CD4-positive, alpha-beta memory T cell (primary cell): ENCODE data around the gene CCDC69. TPM values are rescaled to one million over a fixed set of nuclear protein-coding genes. Genes with fewer than 3 reads are reported as not detected.

Experiments
- CTCF ChIA-PET: fragments of 350-600 bp; sonication (Branson Sonifier 250); formaldehyde crosslinking; loops from one replicate; lab custom pipeline; 2021; ENCODE audit warnings: inconsistent platforms; ENCODE audit not compliant: partially characterized antibody; lab: Charles Lee
- POLR2A ChIA-PET: fragments of 350-600 bp; sonication (Branson Sonifier 250); formaldehyde crosslinking; loops from one replicate; lab custom pipeline; 2021; ENCODE audit not compliant: partially characterized antibody; lab: Charles Lee
- DNase-seq, 5 donors: peaks; one replicate each; pipeline versions ENCODE4 v3.0.0 to v3.0.0-alpha.2; 2020 to 2022; ENCODE audit warnings: mixed read lengths in 1 of 5
- H3K27ac ChIP-seq: one replicate; pipeline ENCODE4 v1.7.0; 2013; ENCODE audit warnings: low read depth, low read length
- H3K27me3 ChIP-seq: 2 replicates; pipeline ENCODE4 v1.7.0; 2013; ENCODE audit warnings: mild to moderate bottlenecking, low read length, moderate library complexity; ENCODE audit not compliant: insufficient read depth
- H3K36me3 ChIP-seq: 2 replicates; pipeline ENCODE4 v1.7.0; 2013; ENCODE audit warnings: mild to moderate bottlenecking, low read length, moderate library complexity; ENCODE audit not compliant: insufficient read depth
- H3K4me1 ChIP-seq: 2 replicates; pipeline ENCODE4 v1.7.0; 2013; ENCODE audit warnings: mild to moderate bottlenecking, low read length, moderate library complexity; ENCODE audit not compliant: insufficient read depth
- H3K4me3 ChIP-seq, 2 donors: one replicate each; pipeline ENCODE4 v1.7.0; 2013; ENCODE audit warnings: low read length in 2 of 2, mild to moderate bottlenecking in 1 of 2
- H3K9me3 ChIP-seq, 2 donors: one replicate each; pipeline ENCODE4 v1.7.0; 2013; ENCODE audit warnings: low read length in 2 of 2, control low read depth in 1 of 2; ENCODE audit not compliant: control insufficient read depth in 1 of 2
- H3K27ac Mint-ChIP-seq, 7 donors: one replicate each; pipeline ENCODE4 v1.8.0; 2020 to 2021; ENCODE audit warnings: mixed read lengths in 7 of 7, mild to moderate bottlenecking in 6 of 7, inconsistent platforms in 3 of 7, moderate library complexity in 3 of 7
- H3K27me3 Mint-ChIP-seq, 2 donors: one replicate each; pipeline ENCODE4 v1.8.0; 2020 to 2021; ENCODE audit warnings: mixed read lengths in 2 of 2
- H3K36me3 Mint-ChIP-seq, 2 donors: one replicate each; pipeline ENCODE4 v1.8.0; 2020 to 2021; ENCODE audit warnings: mixed read lengths in 2 of 2, inconsistent platforms in 1 of 2, mild to moderate bottlenecking in 1 of 2
- H3K4me1 Mint-ChIP-seq, 4 donors: one replicate each; pipeline ENCODE4 v1.8.0; 2020 to 2021; ENCODE audit warnings: mixed read lengths in 4 of 4, mild to moderate bottlenecking in 1 of 4
- H3K4me3 Mint-ChIP-seq, 8 donors: one replicate each; pipeline ENCODE4 v1.8.0; 2020 to 2021; ENCODE audit warnings: mixed read lengths in 8 of 8, mild to moderate bottlenecking in 7 of 8, moderate library complexity in 6 of 8, inconsistent platforms in 3 of 8
- H3K9me3 Mint-ChIP-seq, 8 donors: one replicate each; pipeline ENCODE4 v1.8.0; 2020 to 2021; ENCODE audit warnings: mixed read lengths in 8 of 8, mild to moderate bottlenecking in 5 of 8, inconsistent platforms in 3 of 8, moderate library complexity in 1 of 8
- intact Hi-C: fragments of 100-400 bp; cut with micrococcal nuclease; formaldehyde crosslinking; loops from one replicate; pipeline ENCODE4 v1.15.1; 2023
- polyA plus RNA-seq, 2 donors: library from polyadenylated mRNA; unstranded; fragments of 300-500 nt; fragmentation: Illumina TruSeq; gene quantifications; one replicate each; pipeline ENCODE4 v1.2.3, GENCODE V29; 2021
- total RNA-seq, 2 experiments: library from RNA; stranded (reverse); gene quantifications; one replicate each; pipeline ENCODE4 v1.2.3, GENCODE V29; 2021

Gene CCDC69
- total and polyA plus RNA-seq, 4 experiments from 2014 or later: 38.9 to 93.9 (median 88.2) TPM

DNA sequence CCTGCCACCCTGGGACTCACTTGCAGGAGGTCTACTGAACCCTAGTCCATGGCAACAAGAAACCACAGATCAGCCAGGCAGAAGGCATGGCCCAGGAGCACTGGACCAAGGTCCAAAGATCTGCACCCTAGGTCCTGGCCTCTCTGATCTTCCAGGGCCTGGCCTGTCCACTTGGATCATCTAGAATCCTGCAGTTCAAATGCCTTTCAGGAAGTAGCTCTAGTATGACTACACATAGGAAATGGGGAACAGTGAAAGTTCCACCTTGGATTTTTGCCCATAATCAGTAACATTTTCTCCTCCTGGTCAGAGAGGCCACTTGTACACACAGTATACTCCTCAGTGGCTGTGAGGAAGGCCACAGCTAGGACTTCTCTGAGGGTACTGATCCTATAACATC is 77.8 kb downstream of the CCDC69 start:
- H3K4me1 ChIP-seq: peaks cover 100% of the 10 kb centered on the region
- intact Hi-C loops: no loop called here
- POLR2A ChIA-PET: interaction anchor here (1.5 to 13.9 kb wide), 4 partner anchors 7 to 78 kb away, joined by 4 to 249 read pairs (median 104); partner anchors contain the start of genes ANXA6 and CCDC69
- CTCF ChIA-PET: interaction anchor here (40.5 to 50.2 kb wide), 2 partner anchors 7 to 13 kb away, joined by 2066 read pairs; partner anchors contain the start of gene ANXA6
- H3K27ac Mint-ChIP-seq: peak overlapping the region; percentile 83 to 95 (median 92)
- H3K9me3 Mint-ChIP-seq: no peaks in the 10 kb centered on the region
- no peak overlapping the region for H3K4me3 ChIP-seq
- H3K27me3 ChIP-seq: no peaks in the 10 kb centered on the region
- peaks cover 51 to 74% of the 10 kb centered on the region in 2 donors for H3K36me3 Mint-ChIP-seq
- peaks cover 42% of the 10 kb centered on the region for H3K36me3 ChIP-seq
- no peak for DNase-seq
- peaks cover 80 to 100% (median 92%) of the 10 kb centered on the region in 4 donors for H3K4me1 Mint-ChIP-seq
- H3K4me3 Mint-ChIP-seq: peak overlapping the region in 7 of 8 donors; percentile 34 to 76 (median 47)
- H3K27ac ChIP-seq: peak overlapping the region; percentile 39
- no peaks in the 10 kb centered on the region for H3K9me3 ChIP-seq
- H3K27me3 Mint-ChIP-seq: no peaks in the 10 kb centered on the region

DNA sequence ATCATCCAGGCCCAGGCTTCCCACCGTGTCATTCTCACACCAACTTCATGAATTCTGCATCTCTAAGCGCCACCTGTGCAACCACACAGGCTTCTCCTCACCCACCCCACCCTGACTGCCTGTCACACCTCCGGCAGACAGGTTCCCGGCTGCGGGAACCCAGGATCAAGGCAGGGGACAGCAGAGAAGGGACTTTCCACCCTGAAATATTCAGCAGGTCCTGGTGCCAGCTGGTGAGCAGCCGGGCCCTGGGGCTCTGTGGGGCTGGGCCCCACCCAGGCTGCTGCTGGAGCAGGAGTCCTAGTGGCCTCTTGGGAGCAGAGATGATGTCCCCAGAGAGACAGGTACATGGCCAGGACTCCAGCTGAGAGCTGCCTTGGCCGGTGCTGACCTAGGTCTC is 79.0 kb downstream of the CCDC69 start:
- no peaks in the 10 kb centered on the region for H3K9me3 ChIP-seq
- CTCF ChIA-PET: interaction anchor here (40.5 to 50.2 kb wide), 2 partner anchors 9 to 12 kb away, joined by 2066 read pairs; partner anchors contain the start of gene ANXA6
- H3K4me1 Mint-ChIP-seq: peaks cover 78 to 100% (median 93%) of the 10 kb centered on the region in 4 donors
- peak overlapping the region; percentile 37 for H3K27ac ChIP-seq
- H3K36me3 Mint-ChIP-seq: peaks cover 52 to 76% of the 10 kb centered on the region in 2 donors
- no peaks in the 10 kb centered on the region for H3K27me3 Mint-ChIP-seq
- DNase-seq: no peak
- no peaks in the 10 kb centered on the region for H3K27me3 ChIP-seq
- no peak overlapping the region for H3K4me3 ChIP-seq
- H3K36me3 ChIP-seq: peaks cover 42% of the 10 kb centered on the region
- peak overlapping the region in 5 of 8 donors; percentile 29 to 79 (median 48) for H3K4me3 Mint-ChIP-seq
- intact Hi-C loops: no loop called here
- peaks cover 100% of the 10 kb centered on the region for H3K4me1 ChIP-seq
- H3K9me3 Mint-ChIP-seq: no peaks in the 10 kb centered on the region
- peak overlapping the region; percentile 85 to 96 (median 94) for H3K27ac Mint-ChIP-seq
- POLR2A ChIA-PET: interaction anchor here (0.7 to 13.9 kb wide), 6 partner anchors 8 to 79 kb away, joined by 3 to 249 read pairs (median 4); partner anchors contain the start of genes ANXA6, CCDC69 and TNIP1

DNA sequence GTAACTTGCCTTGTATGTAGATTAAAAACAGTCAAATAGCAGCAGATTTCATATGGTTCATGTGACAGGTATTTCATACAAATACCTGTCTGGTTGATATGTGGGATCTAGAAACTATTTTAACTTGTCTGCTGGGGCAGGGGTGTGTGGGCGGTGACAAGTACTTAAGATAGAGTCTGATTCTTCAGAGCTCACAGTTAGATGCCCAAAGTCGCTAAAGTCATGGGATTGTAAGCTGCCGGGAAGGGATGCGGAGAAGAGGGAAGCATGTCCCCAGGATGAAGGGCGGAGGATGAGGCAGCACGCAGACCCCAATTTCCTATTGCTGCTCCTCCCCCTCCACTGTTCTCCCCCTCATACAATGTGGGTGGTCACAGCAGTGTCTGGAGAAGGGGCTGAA is 79.6 kb downstream of the CCDC69 start:
- Histone ChIP-seq H3K9me3 (no peaks in the 10 kb centered on the region), H3K36me3 (peaks cover 47% of the 10 kb centered on the region), H3K4me1 (peaks cover 100% of the 10 kb centered on the region), H3K4me3 (no peak overlapping the region), H3K27ac (peak overlapping the region; percentile 68), H3K27me3 (no peaks in the 10 kb centered on the region)
- POLR2A ChIA-PET: interaction anchor here (1.1 to 8.6 kb wide), 3 partner anchors 9 to 63 kb away, joined by 3 to 204 read pairs (median 9); partner anchors contain the start of genes ANXA6 and TNIP1
- H3K9me3 Mint-ChIP-seq: no peaks in the 10 kb centered on the region
- H3K27ac Mint-ChIP-seq: peak overlapping the region; percentile 65 to 96 (median 94)
- H3K27me3 Mint-ChIP-seq: no peaks in the 10 kb centered on the region
- intact Hi-C loops: no loop called here
- CTCF ChIA-PET: interaction anchor here (0.9 to 50.2 kb wide), 3 partner anchors 9 to 93 kb away, joined by 3 to 2066 read pairs (median 2066); partner anchors contain the start of gene ANXA6
- H3K4me3 Mint-ChIP-seq: peak overlapping the region in 6 of 8 donors; percentile 25 to 79 (median 53)
- peaks cover 80 to 100% (median 93%) of the 10 kb centered on the region in 4 donors for H3K4me1 Mint-ChIP-seq
- peaks cover 56 to 81% of the 10 kb centered on the region in 2 donors for H3K36me3 Mint-ChIP-seq
- no peak for DNase-seq

DNA sequence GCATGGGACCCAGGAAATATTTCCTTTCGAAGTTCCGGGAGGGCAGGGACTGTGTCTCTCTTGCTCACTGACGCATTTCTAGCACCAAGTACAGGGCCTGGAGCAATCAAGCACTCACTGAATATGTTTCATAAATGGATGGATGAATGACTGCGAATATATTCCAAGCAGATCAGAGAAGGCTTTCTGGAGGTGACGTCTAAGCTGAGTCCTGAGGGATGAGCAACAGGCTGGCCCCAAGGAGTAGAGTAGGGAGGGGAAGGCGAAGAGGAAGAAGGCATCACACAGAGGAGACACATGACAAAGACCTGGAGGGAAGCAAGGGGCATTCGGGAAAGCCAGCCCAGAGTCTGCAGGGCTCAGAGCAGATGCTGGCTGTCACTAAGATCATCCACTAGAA is 80.2 kb downstream of the CCDC69 start:
- Mint-ChIP-seq H3K27me3 (no peaks in the 10 kb centered on the region), H3K36me3 (peaks cover 62 to 84% of the 10 kb centered on the region in 2 donors), H3K27ac (peak overlapping the region; percentile 65 to 96 (median 94)), H3K4me1 (peaks cover 83 to 100% (median 95%) of the 10 kb centered on the region in 4 donors), H3K4me3 (peak overlapping the region in 7 of 8 donors; percentile 25 to 79 (median 47)), H3K9me3 (no peaks in the 10 kb centered on the region)
- Histone ChIP-seq H3K4me3 (no peak overlapping the region), H3K27ac (peak overlapping the region; percentile 68), H3K36me3 (peaks cover 53% of the 10 kb centered on the region), H3K27me3 (no peaks in the 10 kb centered on the region), H3K4me1 (peaks cover 100% of the 10 kb centered on the region), H3K9me3 (no peaks in the 10 kb centered on the region)
- ChIA-PET POLR2A (interaction anchor here (1.1 to 8.6 kb wide), 4 partner anchors 9 to 80 kb away, joined by 4 to 204 read pairs (median 10); partner anchors contain the start of genes ANXA6 and CCDC69), CTCF (interaction anchor here (0.9 to 50.2 kb wide), 3 partner anchors 10 to 92 kb away, joined by 3 to 2066 read pairs (median 2066); partner anchors contain the start of gene ANXA6)
- DNase-seq: no peak
- intact Hi-C loops: no loop called here

DNA sequence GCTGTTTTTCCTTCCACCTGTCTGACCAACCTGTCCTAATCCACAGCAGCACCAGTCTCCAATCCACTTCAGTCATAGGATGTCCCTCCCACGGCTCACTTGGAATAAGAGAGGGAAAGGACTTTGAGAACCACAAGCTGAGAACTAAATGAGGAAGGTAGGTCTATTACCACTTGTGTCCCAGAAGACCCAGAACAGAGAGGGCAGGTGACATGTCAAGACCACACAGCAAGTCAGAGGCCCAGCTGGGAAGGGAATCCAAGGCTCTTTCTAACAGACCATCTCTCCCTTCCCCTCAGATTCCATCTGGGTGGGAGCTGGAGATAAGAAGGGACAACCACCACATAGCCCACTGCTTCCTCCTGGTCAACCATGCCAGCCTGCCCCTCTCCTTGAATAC is 81.0 kb downstream of the CCDC69 start:
- intact Hi-C loops: no loop called here
- CTCF ChIA-PET: interaction anchor here (2.7 to 50.2 kb wide), 3 partner anchors 10 to 95 kb away, joined by 12 to 2066 read pairs (median 2066); partner anchors contain the start of gene ANXA6
- Mint-ChIP-seq H3K9me3 (no peaks in the 10 kb centered on the region), H3K36me3 (peaks cover 62 to 84% of the 10 kb centered on the region in 2 donors), H3K27ac (peak overlapping the region; percentile 65 to 97 (median 94)), H3K4me1 (peaks cover 81 to 100% (median 95%) of the 10 kb centered on the region in 4 donors), H3K4me3 (peak overlapping the region in 7 of 8 donors; percentile 43 to 91 (median 84)), H3K27me3 (no peaks in the 10 kb centered on the region)
- Histone ChIP-seq H3K27ac (peak overlapping the region; percentile 68), H3K27me3 (no peaks in the 10 kb centered on the region), H3K4me1 (peaks cover 100% of the 10 kb centered on the region), H3K9me3 (no peaks in the 10 kb centered on the region), H3K36me3 (peaks cover 60% of the 10 kb centered on the region), H3K4me3 (peak overlapping the region in 1 of 2 donors; percentile 18)
- POLR2A ChIA-PET: interaction anchor here (1.1 to 8.6 kb wide), 7 partner anchors 10 to 81 kb away, joined by 3 to 204 read pairs (median 6); partner anchors contain the start of genes ANXA6 and CCDC69
- DNase-seq: no peak

DNA sequence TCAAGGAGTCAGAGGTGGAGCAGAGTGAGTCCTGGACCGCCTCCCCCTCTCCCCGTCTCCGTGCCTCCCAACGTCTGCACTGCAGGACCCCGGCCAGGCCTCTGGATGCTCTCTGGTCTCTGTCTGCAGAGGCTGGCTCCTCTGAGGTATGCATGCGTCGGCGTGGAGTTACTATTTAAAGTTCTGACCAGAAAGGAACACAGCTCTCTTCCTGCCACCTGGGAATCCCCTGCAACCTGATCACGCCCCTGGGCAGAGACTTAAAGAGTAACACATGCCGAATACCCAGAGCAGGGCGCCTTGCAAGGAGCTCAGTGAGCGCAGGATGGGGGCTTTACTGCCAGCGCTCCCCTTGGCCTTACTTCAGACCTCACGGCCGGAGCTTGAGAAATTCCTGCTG is 82.4 kb downstream of the CCDC69 start:
- Mint-ChIP-seq H3K4me3 (peak overlapping the region; percentile 71 to 91 (median 84)), H3K27ac (peak overlapping the region; percentile 90 to 97 (median 94)), H3K36me3 (peaks cover 68 to 87% of the 10 kb centered on the region in 2 donors), H3K9me3 (no peaks in the 10 kb centered on the region), H3K4me1 (peaks cover 75 to 100% (median 94%) of the 10 kb centered on the region in 4 donors), H3K27me3 (no peaks in the 10 kb centered on the region)
- peak overlapping the region; percentile 68 for H3K27ac ChIP-seq
- peaks cover 61% of the 10 kb centered on the region for H3K36me3 ChIP-seq
- peaks cover 91% of the 10 kb centered on the region for H3K4me1 ChIP-seq
- POLR2A ChIA-PET: interaction anchor here (0.5 to 8.6 kb wide), 14 partner anchors 10 to 111 kb away, joined by 3 to 204 read pairs (median 4); partner anchors contain the start of genes ANXA6, CCDC69 and GM2A
- peak overlapping the region in 1 of 2 donors; percentile 23 for H3K4me3 ChIP-seq
- peak; percentile 47 to 84 (median 58) for DNase-seq
- no peaks in the 10 kb centered on the region for H3K27me3 ChIP-seq
- intact Hi-C loops: loop anchor here (1.0 kb wide), 3 partner anchors 9 to 14 kb away; no protein-coding TSS in a partner anchor
- CTCF ChIA-PET: interaction anchor here (0.8 to 50.2 kb wide), 6 partner anchors 8 to 97 kb away, joined by 3 to 2066 read pairs (median 9); partner anchors contain the start of genes ANXA6 and CCDC69
- H3K9me3 ChIP-seq: no peaks in the 10 kb centered on the region
